ENCODE results near the gene ACOXL. TPM values are rescaled to one million over a fixed set of nuclear protein-coding genes. Genes with fewer than 3 reads are reported as not detected.
"Not testable (repeated sequence)": the region's sequence is repeated elsewhere in the genome, so short reads cannot be mapped to it uniquely, and the experiment has no call there.

The ACOXL gene
- total and polyA plus RNA-seq, 3 donors from 2014 or later: 4.9 to 7.9 (median 5.3) TPM

DNA sequence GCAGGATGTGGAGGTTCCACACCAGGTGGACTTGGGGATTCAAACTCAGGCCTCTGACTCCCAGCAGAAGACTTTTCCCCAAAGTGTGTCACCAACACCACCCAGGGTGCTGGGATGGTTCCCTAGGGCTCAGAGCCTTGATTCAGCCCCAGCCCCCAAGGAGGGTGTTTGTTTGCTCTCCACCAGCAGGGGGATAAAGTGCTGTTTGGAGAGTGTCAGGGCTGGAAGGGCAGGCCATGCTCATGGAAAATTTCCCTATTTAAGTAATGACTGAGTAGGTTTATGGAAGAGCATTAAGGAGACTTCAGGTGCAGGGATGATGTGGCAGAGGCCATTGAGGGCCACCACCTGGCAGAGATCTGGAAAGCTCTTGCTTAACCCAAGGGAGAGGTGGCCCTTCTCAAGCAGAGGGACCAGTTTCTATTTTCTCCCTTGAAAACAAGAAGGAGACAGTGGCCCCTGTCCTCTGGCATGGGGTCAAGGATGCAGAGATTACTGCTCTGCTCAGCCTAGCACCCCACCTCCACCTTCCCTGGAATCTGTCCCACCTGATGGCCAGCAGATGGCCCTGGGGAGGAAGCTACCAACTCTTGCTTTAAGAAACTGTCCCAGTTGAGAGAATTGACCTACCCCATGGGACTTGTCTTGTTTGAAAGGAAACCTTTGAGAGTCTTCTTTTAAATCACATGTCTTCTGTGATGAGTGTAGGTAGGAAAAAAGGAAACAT is 122.1 kb downstream of the ACOXL start:
- DNase-seq: no peak
- intact Hi-C loops (cut with DNase I; ENCODE audit: low total_unique reads): no loop called here
- Histone ChIP-seq H3K36me3 (ENCODE audit: low read depth, missing control alignments) (no peaks in the 10 kb centered on the region), H3K4me3 (no peak overlapping the region), H3K9me3 (no peaks in the 10 kb centered on the region), H3K27me3 (no peaks in the 10 kb centered on the region), H3K27ac (no peak overlapping the region), H3K4me1 (no peaks in the 10 kb centered on the region)
- TF ChIP-seq, protein P1, sequence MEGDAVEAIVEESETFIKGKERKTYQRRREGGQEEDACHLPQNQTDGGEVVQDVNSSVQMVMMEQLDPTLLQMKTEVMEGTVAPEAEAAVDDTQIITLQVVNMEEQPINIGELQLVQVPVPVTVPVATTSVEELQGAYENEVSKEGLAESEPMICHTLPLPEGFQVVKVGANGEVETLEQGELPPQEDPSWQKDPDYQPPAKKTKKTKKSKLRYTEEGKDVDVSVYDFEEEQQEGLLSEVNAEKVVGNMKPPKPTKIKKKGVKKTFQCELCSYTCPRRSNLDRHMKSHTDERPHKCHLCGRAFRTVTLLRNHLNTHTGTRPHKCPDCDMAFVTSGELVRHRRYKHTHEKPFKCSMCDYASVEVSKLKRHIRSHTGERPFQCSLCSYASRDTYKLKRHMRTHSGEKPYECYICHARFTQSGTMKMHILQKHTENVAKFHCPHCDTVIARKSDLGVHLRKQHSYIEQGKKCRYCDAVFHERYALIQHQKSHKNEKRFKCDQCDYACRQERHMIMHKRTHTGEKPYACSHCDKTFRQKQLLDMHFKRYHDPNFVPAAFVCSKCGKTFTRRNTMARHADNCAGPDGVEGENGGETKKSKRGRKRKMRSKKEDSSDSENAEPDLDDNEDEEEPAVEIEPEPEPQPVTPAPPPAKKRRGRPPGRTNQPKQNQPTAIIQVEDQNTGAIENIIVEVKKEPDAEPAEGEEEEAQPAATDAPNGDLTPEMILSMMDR (IDR thresholded peaks at IDR 0.05): no peak
- no peak for TF ChIP-seq POLR2A (IDR thresholded peaks at IDR 0.05)

DNA sequence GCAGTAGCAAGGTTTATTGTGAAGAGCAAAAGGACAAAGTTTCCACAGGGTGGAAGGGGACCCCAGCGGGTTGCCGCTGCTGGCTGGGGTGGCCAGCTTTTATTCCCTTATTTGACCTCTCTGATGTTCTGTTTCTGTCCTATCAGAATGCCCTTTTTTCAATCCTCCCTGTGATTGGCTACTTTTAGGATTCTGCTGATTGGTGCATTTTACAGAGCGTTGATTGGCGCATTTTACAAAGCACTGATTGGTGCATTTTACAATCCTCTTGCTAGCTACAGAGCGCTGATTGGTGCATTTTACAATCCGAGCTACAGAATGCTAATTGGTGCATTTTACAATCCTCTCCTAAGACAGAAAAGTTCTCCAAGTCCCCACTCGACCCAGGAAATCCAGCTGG is 123.5 kb downstream of the ACOXL start:
- DNase-seq; H3K9me3 ChIP-seq; H3K27me3 ChIP-seq; H3K4me1 ChIP-seq; H3K36me3 ChIP-seq (ENCODE audit: low read depth, missing control alignments); H3K27ac ChIP-seq; intact Hi-C loops (cut with DNase I; ENCODE audit: low total_unique reads); H3K4me3 ChIP-seq: not testable (repeated sequence)
- 93 to 94% methylated on average over 7 of the region's 7 CpGs for WGBS, 2 donors

DNA sequence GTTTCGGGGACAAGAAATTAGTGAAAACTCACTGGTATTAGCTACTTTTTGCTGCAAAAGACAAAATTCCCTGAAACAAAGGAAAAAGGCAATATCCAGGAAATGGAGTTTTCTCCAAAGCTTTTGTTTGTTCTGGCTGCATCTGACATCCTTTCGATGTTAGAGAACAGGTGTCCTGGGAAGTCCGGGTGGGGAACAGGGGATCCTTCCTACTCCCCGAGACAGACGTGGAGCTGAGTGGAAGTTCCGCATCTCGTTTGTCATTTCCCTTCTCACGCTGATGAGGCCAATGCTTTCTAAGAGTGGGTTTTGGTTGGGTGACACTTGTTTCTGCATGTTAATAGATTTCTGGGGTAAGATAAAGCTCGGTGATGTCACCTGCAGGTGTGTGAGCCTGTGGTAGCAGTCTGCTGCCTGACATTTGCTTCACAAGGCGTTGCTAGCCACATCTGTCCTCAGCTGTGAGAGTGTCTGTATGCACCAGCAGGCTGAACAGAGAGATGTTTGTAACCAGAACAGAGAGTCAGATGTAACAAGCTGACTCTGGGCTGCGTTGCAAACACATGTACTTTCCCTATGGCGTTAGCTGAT is 125.9 kb downstream of the ACOXL start:
- no peak for DNase-seq
- Histone ChIP-seq H3K36me3 (ENCODE audit: low read depth, missing control alignments) (no peaks in the 10 kb centered on the region), H3K4me1 (no peaks in the 10 kb centered on the region), H3K27me3 (no peaks in the 10 kb centered on the region), H3K9me3 (no peaks in the 10 kb centered on the region), H3K4me3 (no peak overlapping the region), H3K27ac (no peak overlapping the region)
- intact Hi-C loops (cut with DNase I; ENCODE audit: low total_unique reads): no loop called here
- TF ChIP-seq, protein P1 (IDR thresholded peaks at IDR 0.05): no peak
- no peak for TF ChIP-seq POLR2A (IDR thresholded peaks at IDR 0.05)
- 67 to 79% methylated on average over 10 to 12 of the region's 12 CpGs for WGBS, 2 donors

DNA sequence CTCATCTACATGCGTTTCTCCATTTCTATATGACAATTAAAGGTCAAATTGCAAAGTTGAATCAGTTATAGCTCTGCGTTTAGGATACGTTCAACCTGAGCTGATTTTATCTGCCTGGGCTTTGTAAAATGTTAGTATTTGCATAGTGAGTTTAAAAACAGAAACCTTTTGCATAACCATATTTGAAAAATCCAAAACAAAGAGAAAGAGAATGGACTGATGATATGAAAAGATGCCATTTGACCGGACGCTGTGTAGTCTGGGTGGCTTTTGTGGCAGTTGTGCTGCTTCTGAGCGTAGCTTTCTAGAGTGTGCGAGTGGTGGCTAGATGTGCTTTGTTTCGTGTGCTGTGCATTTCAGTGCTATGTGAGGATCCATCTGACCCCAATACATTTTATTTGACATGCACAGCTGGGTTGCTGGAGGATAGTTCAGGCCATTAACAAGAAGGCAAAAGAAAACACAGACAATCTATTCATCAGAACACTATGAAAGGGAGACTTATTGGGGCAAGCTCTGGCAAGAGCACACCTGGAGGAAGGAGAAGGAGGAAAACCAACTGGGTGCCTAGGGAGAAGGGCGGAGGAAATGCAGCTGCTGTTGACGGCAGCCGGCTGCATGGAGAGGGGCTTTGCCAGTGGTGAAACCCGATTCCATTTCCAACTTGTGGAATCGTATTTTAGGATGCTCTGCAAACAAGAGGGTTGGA is 126.8 kb downstream of the ACOXL start:
- WGBS, 2 donors: 73 to 77% methylated on average over 13 of the region's 13 CpGs
- H3K27ac ChIP-seq: no peak overlapping the region
- H3K36me3 ChIP-seq (ENCODE audit: low read depth, missing control alignments): no peaks in the 10 kb centered on the region
- H3K4me1 ChIP-seq: no peaks in the 10 kb centered on the region
- H3K9me3 ChIP-seq: no peaks in the 10 kb centered on the region
- H3K27me3 ChIP-seq: no peaks in the 10 kb centered on the region
- DNase-seq: no peak
- intact Hi-C loops (cut with DNase I; ENCODE audit: low total_unique reads): no loop called here
- TF ChIP-seq POLR2A (IDR thresholded peaks at IDR 0.05): no peak
- TF ChIP-seq, protein P1 (IDR thresholded peaks at IDR 0.05): no peak
- H3K4me3 ChIP-seq: no peak overlapping the region

DNA sequence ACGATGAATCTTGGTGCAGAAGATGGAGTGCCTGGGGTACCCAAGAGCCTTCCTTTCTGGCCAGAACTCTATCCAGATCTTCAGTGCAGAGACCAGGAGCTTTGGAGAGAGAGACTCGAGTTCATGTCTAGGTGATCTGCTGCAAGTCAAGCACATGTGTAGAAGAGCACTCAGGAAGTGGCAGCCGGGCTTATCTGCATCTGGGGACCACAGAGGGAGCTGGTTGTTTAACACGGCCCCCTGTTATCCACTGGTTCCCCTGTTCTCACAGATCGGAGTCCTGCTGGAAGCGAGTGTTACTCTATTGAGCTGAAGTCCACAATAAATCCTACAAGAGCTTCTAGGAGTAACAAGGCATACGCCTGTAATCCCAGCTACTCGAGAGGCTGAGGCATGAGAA is 128.3 kb downstream of the ACOXL start:
- Histone ChIP-seq H3K27me3 (no peaks in the 10 kb centered on the region), H3K9me3 (no peaks in the 10 kb centered on the region), H3K27ac (no peak overlapping the region), H3K4me3 (no peak overlapping the region), H3K36me3 (ENCODE audit: low read depth, missing control alignments) (no peaks in the 10 kb centered on the region), H3K4me1 (no peaks in the 10 kb centered on the region)
- no peak for DNase-seq
- intact Hi-C loops (cut with DNase I; ENCODE audit: low total_unique reads): no loop called here
- 78 to 86% methylated on average over 8 of the region's 8 CpGs for WGBS, 2 donors
- TF ChIP-seq, protein P1 (IDR thresholded peaks at IDR 0.05): no peak
- no peak for TF ChIP-seq POLR2A (IDR thresholded peaks at IDR 0.05)

All from testis (tissue), 3 donors.